HEK293 (cell line): ENCODE results near the gene GYS2.

ENCODE experiments used
- CTCF ChIP-seq: fragments of 450-650 bp; formaldehyde crosslinking; IDR thresholded peaks from 2 replicates; pipeline ENCODE4 v1.5.1; 2016; ENCODE audit warnings: missing biosample characterization, missing genetic modification characterization
- INSM2 ChIP-seq: fragments of 450-650 bp; formaldehyde crosslinking; IDR thresholded peaks from 2 replicates; pipeline ENCODE4 v1.5.1; 2016; ENCODE audit warnings: missing biosample characterization, missing genetic modification characterization
- PATZ1 ChIP-seq: fragments of 450-650 bp; formaldehyde crosslinking; IDR thresholded peaks from 2 replicates; pipeline ENCODE4 v1.5.1; 2016; ENCODE audit warnings: missing biosample characterization, missing genetic modification characterization
- REST ChIP-seq: fragments of 450-650 bp; formaldehyde crosslinking; IDR thresholded peaks from 2 replicates; pipeline ENCODE4 v1.5.1; 2016; ENCODE audit warnings: missing biosample characterization, missing genetic modification characterization
- SP2 ChIP-seq: fragments of 450-650 bp; formaldehyde crosslinking; IDR thresholded peaks from 2 replicates; pipeline ENCODE4 v1.5.1; 2016; ENCODE audit warnings: missing biosample characterization, missing genetic modification characterization
- ZNF140 ChIP-seq: fragments of 450-650 bp; formaldehyde crosslinking; IDR thresholded peaks from 2 replicates; pipeline ENCODE4 v1.5.1; 2016; ENCODE audit warnings: missing biosample characterization, missing genetic modification characterization
- ZNF266 ChIP-seq: fragments of 450-650 bp; formaldehyde crosslinking; IDR thresholded peaks from 2 replicates; pipeline ENCODE4 v1.5.1; 2016; ENCODE audit warnings: missing biosample characterization, missing genetic modification characterization, low read depth
- ZNF274 ChIP-seq, 2 experiments: fragments of 200-500 bp in 1 of 2; fragments of 450-650 bp in 1 of 2; sonication (Bioruptor generic) in 1 of 2; formaldehyde crosslinking in 1 of 2; IDR thresholded peaks; 2 replicates each; pipeline versions ENCODE4 v1.5.1 to v1.6.1; 2014 to 2016; ENCODE audit warnings: borderline replicate concordance in 1 of 2, inconsistent platforms in 1 of 2, low read length in 1 of 2, missing biosample characterization in 1 of 2, missing genetic modification characterization in 1 of 2
- ZNF302 ChIP-seq: fragments of 450-650 bp; formaldehyde crosslinking; IDR thresholded peaks from 2 replicates; pipeline ENCODE4 v1.5.1; 2016; ENCODE audit warnings: missing biosample characterization, missing genetic modification characterization, low read depth
- ZNF501 ChIP-seq: fragments of 450-650 bp; formaldehyde crosslinking; IDR thresholded peaks from 2 replicates; pipeline ENCODE4 v1.5.1; 2016; ENCODE audit warnings: missing biosample characterization, missing genetic modification characterization
- ZNF747 ChIP-seq: fragments of 450-650 bp; formaldehyde crosslinking; IDR thresholded peaks from 2 replicates; pipeline ENCODE4 v1.5.1; 2016; ENCODE audit warnings: missing biosample characterization, missing genetic modification characterization
- ZSCAN5A ChIP-seq: fragments of 450-650 bp; formaldehyde crosslinking; IDR thresholded peaks from 2 replicates; pipeline ENCODE4 v1.5.1; 2016; ENCODE audit warnings: missing biosample characterization, missing genetic modification characterization

GRCh38 chr12:21573733-21574358, 30.8 kb downstream of the GYS2 start:
- TF ChIP-seq PATZ1 (tag by site-specific recombination) = no peak
- TF ChIP-seq ZNF501 (tag by site-specific recombination) = no peak
- TF ChIP-seq ZNF140 = no peak
- TF ChIP-seq ZNF274 (IDR thresholded peaks at IDR 0.05; ENCODE audit: low read length) = no peak
- no peak for TF ChIP-seq ZNF274 (tag by site-specific recombination; IDR thresholded peaks at IDR 0.05; ENCODE audit: borderline replicate concordance)
- no peak for TF ChIP-seq INSM2
- TF ChIP-seq CTCF (tag by site-specific recombination) = no peak
- no peak for TF ChIP-seq ZNF266 (tag by site-specific recombination)
- no peak for TF ChIP-seq REST
- TF ChIP-seq ZSCAN5A (tag by site-specific recombination) = no peak
- no peak for TF ChIP-seq ZNF747 (tag by site-specific recombination)
- TF ChIP-seq ZNF302 (tag by site-specific recombination) = no peak
- TF ChIP-seq SP2 (tag by site-specific recombination) = no peak
